ENCODE measurements around the gene ANGPTL8.

The ANGPTL8 gene

DNA sequence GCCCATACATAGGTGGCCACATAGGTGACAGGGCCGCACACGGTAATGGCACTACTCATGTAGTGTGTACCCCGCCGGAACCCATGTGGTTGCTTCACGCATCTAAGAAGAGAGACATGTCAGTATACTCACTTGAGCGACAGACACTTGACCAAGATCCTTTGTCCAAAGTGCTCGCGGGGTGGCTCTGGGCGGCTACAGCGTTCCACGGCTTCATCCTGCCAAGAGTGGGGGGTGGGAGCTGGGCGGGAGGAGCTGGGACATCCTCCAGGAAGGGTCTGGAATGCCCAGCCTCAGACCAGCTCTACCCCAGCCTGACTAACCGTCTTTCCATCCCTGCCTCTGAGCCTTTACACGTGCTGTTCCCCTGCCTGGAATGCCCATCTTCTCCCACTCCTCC, 8.5 kb downstream of the ANGPTL8 start:
- no peak for DNase-seq
- Histone ChIP-seq H3K4me3 (ENCODE audit: low read depth, low read length) (no peak overlapping the region), H3K36me3 (replicated peaks) (peaks cover 20% of the 10 kb centered on the region), H3K27ac (no peak overlapping the region), H3K27me3 (replicated peaks) (no peaks in the 10 kb centered on the region)
- in situ Hi-C loops (cut with HindIII; ENCODE audit: low pct_ligation_motif_present, low sequenced_read_pairs), result no loop called here
- TF ChIP-seq CTCF (IDR thresholded peaks at IDR 0.05; ENCODE audit: low read depth, low read length, missing control alignments), result no peak

DNA sequence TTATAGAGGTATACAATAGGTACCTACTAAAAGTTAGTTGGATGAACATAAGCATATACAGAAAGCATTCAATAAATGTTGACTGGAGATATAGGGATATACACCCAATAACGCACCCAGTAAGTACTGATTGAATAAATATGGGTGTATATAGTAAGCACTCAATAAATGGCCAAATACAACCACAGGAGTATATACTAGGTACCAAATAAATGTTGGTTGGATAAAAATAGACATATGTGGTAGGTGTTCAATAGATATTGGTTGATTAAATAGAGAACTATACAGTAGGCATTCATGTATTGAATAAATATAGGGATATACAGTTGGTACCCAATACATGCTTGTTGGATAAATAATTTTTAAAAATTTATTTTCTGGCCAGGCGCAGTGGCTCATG, 9.4 kb downstream of the ANGPTL8 start:
- no peak for DNase-seq
- Histone ChIP-seq H3K4me3 (ENCODE audit: low read depth, low read length) (no peak overlapping the region), H3K27ac (no peak overlapping the region), H3K27me3 (replicated peaks) (no peaks in the 10 kb centered on the region), H3K36me3 (replicated peaks) (peaks cover 20% of the 10 kb centered on the region)
- in situ Hi-C loops (cut with HindIII; ENCODE audit: low pct_ligation_motif_present, low sequenced_read_pairs), result no loop called here
- TF ChIP-seq CTCF (IDR thresholded peaks at IDR 0.05; ENCODE audit: low read depth, low read length, missing control alignments), result no peak

DNA sequence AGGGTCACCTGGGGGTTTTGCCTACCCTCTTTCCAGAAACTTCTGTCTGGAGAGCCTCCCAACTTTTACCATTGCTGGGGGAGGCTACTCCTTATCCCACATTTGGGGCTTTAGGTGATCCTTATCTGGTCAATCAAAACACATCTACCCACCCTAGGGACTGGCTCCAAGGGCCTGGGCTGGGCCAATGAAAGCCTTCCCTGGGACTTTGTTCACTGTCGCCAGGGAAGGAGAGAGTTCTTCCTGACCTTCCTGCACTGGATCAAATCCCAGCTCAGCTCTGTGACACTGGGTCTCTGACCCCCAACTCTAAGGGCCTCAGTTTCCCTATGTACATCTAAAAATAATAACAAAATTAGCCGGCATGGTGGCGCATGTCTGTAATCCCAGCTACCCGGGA, 11.8 kb downstream of the ANGPTL8 start:
- DNase-seq, result no peak
- TF ChIP-seq CTCF (IDR thresholded peaks at IDR 0.05; ENCODE audit: low read depth, low read length, missing control alignments), result no peak
- Histone ChIP-seq H3K36me3 (replicated peaks) (peaks cover 20% of the 10 kb centered on the region), H3K4me3 (ENCODE audit: low read depth, low read length) (no peak overlapping the region), H3K27me3 (replicated peaks) (no peaks in the 10 kb centered on the region), H3K27ac (no peak overlapping the region)
- in situ Hi-C loops (cut with HindIII; ENCODE audit: low pct_ligation_motif_present, low sequenced_read_pairs), result no loop called here

- TF ChIP-seq CTCF (IDR thresholded peaks at IDR 0.05; ENCODE audit: low read depth, low read length, missing control alignments), result no peak
- DNase-seq, result no peak
- H3K36me3 ChIP-seq (replicated peaks), result peaks cover 20% of the 10 kb centered on the region
Measured at GRCh38 chr19:11251650-11252314, 12.4 kb downstream of the ANGPTL8 start.

DNA sequence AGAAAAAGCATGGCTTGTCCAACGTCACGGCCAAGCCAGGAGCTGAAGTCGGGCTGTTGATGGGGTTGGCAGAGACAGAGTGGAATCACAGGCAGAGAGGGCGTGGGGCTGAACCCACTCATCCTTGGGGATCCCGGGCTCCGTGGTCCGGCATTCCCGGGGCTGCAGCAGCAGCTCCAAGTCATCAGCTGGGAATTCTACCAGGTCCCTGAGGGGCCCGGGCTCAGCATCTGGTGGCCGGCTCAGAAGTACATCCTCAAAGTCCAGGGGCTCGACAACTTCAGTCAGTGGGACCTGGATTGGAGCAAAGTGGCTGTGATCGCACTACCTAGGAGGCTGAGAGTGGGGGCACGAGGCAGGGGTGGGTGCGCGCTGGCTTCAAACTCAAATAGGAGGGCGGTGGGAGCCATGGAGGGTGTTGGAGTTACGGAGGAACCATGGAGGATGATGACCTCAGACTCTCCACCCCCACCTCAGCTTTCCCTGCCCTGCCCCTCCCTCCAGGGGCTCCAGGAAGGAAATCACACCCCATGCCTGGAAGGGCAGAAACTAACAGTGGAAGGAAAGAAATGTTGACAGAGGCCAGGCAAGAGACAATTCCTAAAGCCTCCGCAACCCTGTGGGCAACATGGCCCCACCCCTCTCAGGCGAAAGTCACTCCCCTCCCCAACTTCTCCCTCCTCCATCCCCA, 13.4 kb downstream of the ANGPTL8 start:
- no peak for DNase-seq
- in situ Hi-C loops (cut with HindIII; ENCODE audit: low pct_ligation_motif_present, low sequenced_read_pairs), result no loop called here
- TF ChIP-seq CTCF (IDR thresholded peaks at IDR 0.05; ENCODE audit: low read depth, low read length, missing control alignments), result no peak
- H3K36me3 ChIP-seq (replicated peaks), result peaks cover 17% of the 10 kb centered on the region
- H3K27me3 ChIP-seq (replicated peaks), result no peaks in the 10 kb centered on the region
- H3K27ac ChIP-seq, result no peak overlapping the region
- H3K4me3 ChIP-seq (ENCODE audit: low read depth, low read length), result no peak overlapping the region

More at GRCh38 chr19:11251650-11252314, 12.4 kb downstream of the ANGPTL8 start:
- H3K27ac ChIP-seq, result no peak overlapping the region
- no peak overlapping the region for H3K4me3 ChIP-seq (ENCODE audit: low read depth, low read length)
- in situ Hi-C loops (cut with HindIII; ENCODE audit: low pct_ligation_motif_present, low sequenced_read_pairs), result no loop called here
- H3K27me3 ChIP-seq (replicated peaks), result no peaks in the 10 kb centered on the region
